SK-N-SH treated with all-trans-retinoic acid at 6 μM for 48 hours (cell line): ENCODE data around the gene FANCG.

Experiments
- BACH2 ChIP-seq: fragments of 250-450 bp; sonication (Bioruptor Pico); IDR thresholded peaks from 2 replicates; pipeline ENCODE4 v1.9.0; 2021; ENCODE audit warnings: mild to moderate bottlenecking, borderline replicate concordance
- GLIS3 ChIP-seq: fragments of 250-450 bp; sonication (Bioruptor Pico); IDR thresholded peaks from 2 replicates; pipeline ENCODE4 v1.5.0; 2020; ENCODE audit warnings: mild to moderate bottlenecking, moderate library complexity
- ISL1 ChIP-seq: fragments of 250-450 bp; sonication (Bioruptor Pico); IDR thresholded peaks from 2 replicates; pipeline ENCODE4 v2.1.2; 2022; ENCODE audit warnings: mild to moderate bottlenecking, moderate library complexity
- OSR1 ChIP-seq: fragments of 250-450 bp; sonication (Bioruptor Pico); IDR thresholded peaks from 2 replicates; pipeline ENCODE4 v1.8.0; 2022; ENCODE audit warnings: moderate library complexity, mild to moderate bottlenecking, inconsistent platforms
- RARB ChIP-seq: fragments of 250-450 bp; sonication (Bioruptor Pico); IDR thresholded peaks from 2 replicates; pipeline ENCODE4 v1.8.0; 2021; ENCODE audit warnings: mild to moderate bottlenecking, moderate library complexity
- TCF4 ChIP-seq: fragments of 250-450 bp; sonication (Bioruptor Pico); IDR thresholded peaks from 2 replicates; pipeline ENCODE4 v1.8.0; 2021; ENCODE audit warnings: mild to moderate bottlenecking, moderate library complexity, borderline replicate concordance
- TF ChIP-seq, protein P1 (sequence below): fragments of 250-450 bp; sonication (Bioruptor Pico); IDR thresholded peaks from 2 replicates; pipeline ENCODE4 v1.5.1; 2020; ENCODE audit warnings: low read depth, mild to moderate bottlenecking, moderate library complexity
- TF ChIP-seq, protein P2 (sequence below): fragments of 250-450 bp; sonication (Bioruptor Pico); IDR thresholded peaks from 2 replicates; pipeline ENCODE4 v1.5.1; 2021; ENCODE audit warnings: mild to moderate bottlenecking, moderate library complexity
- TF ChIP-seq, protein P3 (sequence below): fragments of 250-450 bp; sonication (Bioruptor Pico); IDR thresholded peaks from 2 replicates; pipeline ENCODE4 v1.8.0; 2020; ENCODE audit warnings: mild to moderate bottlenecking, moderate library complexity, borderline replicate concordance

DNA sequence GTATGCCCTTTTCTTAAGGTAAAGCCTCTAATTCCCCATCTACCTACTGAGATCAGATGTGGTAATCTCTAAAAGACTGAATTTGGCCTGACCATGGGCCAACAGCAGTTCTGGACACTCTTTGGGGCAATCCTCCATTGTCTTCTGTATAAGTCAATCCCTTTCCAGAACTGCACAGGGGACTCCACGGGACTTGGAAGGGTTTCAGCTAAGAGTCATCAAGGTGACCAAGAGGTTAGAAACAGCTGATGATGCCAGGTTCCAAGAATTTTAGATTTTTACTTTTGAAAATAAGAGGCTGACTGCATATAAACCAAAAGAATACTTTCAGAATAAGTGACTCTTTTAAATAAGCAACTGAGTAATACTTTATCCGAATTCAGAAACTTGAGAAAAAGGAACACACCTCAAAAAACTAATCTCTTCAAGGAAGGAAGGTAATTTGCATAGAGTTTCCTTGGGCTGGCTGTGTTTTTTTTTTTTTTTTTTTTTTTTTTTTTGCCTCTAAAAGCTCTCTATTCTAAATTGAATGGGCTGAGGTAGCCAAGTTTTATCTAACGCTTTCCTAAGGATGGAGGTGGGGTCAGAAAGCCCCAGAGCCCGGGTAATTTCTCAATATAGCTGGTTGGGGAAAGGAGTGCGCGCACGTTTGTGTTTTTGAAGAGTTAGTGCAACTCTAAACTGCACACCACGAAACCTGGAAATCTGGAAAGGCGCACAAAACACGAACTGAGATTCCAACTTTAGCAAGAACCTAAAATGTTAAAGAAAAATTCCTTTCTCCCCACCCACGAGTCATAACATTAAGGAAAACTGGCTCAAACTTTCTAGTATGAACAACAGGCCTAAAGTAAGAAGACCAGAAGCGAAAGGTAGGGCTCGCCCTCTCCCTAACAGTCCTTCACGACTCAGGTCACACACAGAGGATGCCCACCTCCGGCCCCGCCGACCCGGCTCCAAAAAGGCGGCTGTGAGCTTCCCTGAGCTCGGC, 8.6 kb downstream of the FANCG start:
- TF ChIP-seq, protein P1, sequence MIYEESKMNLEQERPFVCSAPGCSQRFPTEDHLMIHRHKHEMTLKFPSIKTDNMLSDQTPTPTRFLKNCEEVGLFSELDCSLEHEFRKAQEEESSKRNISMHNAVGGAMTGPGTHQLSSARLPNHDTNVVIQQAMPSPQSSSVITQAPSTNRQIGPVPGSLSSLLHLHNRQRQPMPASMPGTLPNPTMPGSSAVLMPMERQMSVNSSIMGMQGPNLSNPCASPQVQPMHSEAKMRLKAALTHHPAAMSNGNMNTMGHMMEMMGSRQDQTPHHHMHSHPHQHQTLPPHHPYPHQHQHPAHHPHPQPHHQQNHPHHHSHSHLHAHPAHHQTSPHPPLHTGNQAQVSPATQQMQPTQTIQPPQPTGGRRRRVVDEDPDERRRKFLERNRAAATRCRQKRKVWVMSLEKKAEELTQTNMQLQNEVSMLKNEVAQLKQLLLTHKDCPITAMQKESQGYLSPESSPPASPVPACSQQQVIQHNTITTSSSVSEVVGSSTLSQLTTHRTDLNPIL = no peak
- TF ChIP-seq BACH2 (CRISPR knock-in tag) (no peak), TCF4 (CRISPR knock-in tag) (no peak), GLIS3 (CRISPR knock-in tag) (no peak), ISL1 (no peak), RARB (no peak), OSR1 (CRISPR knock-in tag) (no peak)
- TF ChIP-seq, protein P2, sequence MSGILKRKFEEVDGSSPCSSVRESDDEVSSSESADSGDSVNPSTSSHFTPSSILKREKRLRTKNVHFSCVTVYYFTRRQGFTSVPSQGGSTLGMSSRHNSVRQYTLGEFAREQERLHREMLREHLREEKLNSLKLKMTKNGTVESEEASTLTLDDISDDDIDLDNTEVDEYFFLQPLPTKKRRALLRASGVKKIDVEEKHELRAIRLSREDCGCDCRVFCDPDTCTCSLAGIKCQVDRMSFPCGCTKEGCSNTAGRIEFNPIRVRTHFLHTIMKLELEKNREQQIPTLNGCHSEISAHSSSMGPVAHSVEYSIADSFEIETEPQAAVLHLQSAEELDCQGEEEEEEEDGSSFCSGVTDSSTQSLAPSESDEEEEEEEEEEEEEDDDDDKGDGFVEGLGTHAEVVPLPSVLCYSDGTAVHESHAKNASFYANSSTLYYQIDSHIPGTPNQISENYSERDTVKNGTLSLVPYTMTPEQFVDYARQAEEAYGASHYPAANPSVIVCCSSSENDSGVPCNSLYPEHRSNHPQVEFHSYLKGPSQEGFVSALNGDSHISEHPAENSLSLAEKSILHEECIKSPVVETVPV = no peak
- TF ChIP-seq, protein P3, sequence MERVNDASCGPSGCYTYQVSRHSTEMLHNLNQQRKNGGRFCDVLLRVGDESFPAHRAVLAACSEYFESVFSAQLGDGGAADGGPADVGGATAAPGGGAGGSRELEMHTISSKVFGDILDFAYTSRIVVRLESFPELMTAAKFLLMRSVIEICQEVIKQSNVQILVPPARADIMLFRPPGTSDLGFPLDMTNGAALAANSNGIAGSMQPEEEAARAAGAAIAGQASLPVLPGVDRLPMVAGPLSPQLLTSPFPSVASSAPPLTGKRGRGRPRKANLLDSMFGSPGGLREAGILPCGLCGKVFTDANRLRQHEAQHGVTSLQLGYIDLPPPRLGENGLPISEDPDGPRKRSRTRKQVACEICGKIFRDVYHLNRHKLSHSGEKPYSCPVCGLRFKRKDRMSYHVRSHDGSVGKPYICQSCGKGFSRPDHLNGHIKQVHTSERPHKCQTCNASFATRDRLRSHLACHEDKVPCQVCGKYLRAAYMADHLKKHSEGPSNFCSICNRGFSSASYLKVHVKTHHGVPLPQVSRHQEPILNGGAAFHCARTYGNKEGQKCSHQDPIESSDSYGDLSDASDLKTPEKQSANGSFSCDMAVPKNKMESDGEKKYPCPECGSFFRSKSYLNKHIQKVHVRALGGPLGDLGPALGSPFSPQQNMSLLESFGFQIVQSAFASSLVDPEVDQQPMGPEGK (CRISPR knock-in tag) = no peak
